Measurements from ENCODE around the gene TTLL7.
A peak's percentile ranks its signal among the peaks of the same experiment; 100 is the strongest.
"Not testable (repeated sequence)": the region's sequence is repeated elsewhere in the genome, so short reads cannot be mapped to it uniquely, and the experiment has no call there.

The TTLL7 gene

GRCh38 chr1:83996621-83997020 is 2.3 kb downstream of the TTLL7 start:
- DNase-seq (ENCODE audit: low spot score): peak; percentile 13

DNA sequence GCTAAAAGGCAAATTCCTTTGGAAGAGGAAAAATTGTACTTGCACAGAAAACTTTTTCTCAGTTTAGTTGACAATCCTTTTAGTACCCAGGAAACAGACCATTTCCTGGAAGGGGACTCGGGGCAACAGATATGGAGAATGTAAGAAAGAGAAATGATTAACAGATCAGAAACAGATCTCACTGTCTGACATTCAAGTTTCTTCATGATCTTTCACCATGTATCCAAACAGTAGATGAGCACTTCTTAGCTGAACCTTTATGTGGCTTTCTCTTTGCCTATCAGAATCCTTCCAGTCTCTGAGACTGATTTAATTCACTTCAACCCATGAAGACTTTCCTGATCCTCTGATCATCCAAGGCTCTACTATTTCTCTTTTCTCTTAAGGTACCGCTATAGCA is 2.7 kb downstream of the TTLL7 start:
- no peak for DNase-seq (ENCODE audit: low spot score)

DNA sequence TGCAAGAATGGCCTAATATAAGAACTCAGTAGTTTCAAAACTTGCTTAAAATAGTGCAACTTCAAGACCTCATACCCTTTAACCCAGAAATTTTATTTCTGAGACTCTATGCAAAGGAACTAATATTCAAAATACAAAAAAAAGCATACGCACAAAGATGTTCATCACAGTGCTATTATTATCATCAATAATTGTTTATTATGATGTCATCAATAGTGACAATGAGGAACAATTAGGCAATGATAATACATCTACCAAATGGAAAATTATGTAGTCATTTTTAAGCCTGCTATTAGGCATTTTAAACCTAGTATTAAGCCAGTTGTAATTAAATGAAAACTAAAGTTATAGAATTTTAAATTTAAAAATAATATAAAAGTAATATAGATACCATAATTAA is 3.3 kb downstream of the TTLL7 start:
- no peak for DNase-seq (ENCODE audit: low spot score)

- DNase-seq (ENCODE audit: low spot score): no peak
Observed at GRCh38 chr1:83994111-83994510, 4.8 kb downstream of the TTLL7 start.

DNA sequence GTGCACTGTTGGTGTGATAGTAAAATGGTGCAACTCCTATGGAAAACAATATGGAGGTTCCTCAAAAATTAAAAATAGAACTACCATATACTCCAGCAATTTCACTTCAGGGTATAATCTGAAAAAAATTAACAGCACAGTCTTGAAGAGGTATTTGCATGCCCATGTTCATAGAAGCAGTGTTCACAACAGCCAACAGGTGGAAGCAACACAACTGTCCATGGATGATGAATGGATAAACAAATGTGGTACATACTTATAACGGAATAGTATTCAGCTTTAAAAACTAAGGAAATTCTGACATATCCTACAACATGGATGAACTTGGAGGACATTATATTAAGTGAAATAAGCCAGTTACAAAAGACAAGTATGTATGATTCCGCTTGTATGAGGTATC is 8.2 kb downstream of the TTLL7 start:
- DNase-seq (ENCODE audit: low spot score): no peak

- no peak for DNase-seq (ENCODE audit: low spot score)
Observed at GRCh38 chr1:83985048-83985447, 13.9 kb downstream of the TTLL7 start.

- not testable (repeated sequence) for DNase-seq (ENCODE audit: low spot score)
Observed at GRCh38 chr1:83983918-83984317, 15.0 kb downstream of the TTLL7 start.

- DNase-seq (ENCODE audit: low spot score): no peak
Observed at GRCh38 chr1:83978056-83978455, 20.9 kb downstream of the TTLL7 start.

DNA sequence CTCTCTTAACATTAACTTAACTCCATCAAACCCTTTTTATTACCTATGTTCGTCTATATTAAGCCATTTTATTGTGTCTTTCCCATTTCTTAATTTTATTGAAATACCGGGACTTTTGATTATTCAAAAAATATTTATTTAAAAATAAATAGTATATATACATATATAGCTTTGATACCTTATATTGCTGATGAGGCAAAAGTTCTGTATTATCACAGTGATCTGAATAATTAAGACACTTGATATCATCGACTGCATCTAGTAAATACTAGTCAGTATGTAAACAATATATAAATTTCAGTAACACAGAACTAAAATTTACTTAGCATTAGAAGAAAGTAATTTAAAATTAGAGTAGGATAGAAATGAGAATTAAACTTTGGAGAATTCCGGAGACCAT is 22.0 kb downstream of the TTLL7 start:
- DNase-seq (ENCODE audit: low spot score): no peak

DNA sequence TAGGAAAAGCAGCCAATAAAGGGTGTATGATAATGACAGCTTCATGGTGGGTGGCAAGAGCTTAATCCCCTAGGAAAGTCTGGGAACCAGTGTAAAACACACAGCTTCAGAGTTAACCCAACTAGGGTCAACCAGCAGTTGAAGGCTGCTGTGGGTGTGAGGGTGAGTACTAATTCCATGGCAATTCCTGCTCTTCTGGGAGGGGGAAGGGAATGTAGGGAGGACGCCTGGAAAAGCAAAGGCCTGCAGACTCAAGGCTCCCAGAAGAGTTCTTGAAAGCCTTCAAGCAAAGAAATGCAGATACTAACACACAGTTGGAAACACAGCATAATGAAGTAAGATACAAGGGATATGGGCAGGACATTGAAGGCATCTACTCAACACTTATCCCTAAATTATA is 28.1 kb downstream of the TTLL7 start:
- peak; percentile 10 for DNase-seq (ENCODE audit: low spot score)

DNA sequence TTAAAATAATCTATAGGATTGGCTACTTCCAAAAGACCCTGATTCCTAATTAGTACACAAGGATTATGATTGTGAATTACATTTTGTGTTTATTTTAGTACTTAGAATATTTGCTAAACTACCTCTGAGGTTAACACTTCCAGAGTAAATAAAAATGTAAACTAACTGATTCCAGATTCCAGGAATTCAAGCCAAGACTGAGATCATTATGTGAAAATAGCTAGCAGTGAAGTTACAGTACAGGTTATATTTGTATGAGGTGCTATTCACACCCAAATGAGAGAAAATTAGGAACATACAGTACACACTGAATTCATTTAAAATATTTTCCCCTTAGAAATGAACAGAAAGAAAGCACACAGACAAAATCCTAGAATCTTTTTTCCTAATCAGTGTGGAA is 28.8 kb downstream of the TTLL7 start:
- no peak for DNase-seq (ENCODE audit: low spot score)

DNA sequence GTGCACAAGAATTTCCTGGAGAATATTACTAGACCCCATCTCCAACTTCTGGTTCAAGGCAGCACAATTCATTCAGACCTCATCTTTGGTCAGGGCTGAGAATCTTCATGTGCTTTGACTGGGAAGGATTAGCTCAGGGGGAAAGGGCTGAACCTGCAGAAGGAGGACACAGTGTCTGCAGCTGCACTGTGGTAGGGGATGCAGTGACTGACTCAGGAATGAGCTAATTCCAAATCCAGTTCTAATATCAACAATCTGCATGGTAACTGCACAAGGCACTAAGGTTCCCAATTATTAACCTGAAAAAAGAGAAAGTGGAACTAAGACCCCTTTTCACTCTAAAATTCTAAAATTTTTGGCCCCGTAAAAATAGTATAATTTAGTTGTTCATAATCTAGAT is 31.6 kb downstream of the TTLL7 start:
- DNase-seq (ENCODE audit: low spot score): no peak

DNA sequence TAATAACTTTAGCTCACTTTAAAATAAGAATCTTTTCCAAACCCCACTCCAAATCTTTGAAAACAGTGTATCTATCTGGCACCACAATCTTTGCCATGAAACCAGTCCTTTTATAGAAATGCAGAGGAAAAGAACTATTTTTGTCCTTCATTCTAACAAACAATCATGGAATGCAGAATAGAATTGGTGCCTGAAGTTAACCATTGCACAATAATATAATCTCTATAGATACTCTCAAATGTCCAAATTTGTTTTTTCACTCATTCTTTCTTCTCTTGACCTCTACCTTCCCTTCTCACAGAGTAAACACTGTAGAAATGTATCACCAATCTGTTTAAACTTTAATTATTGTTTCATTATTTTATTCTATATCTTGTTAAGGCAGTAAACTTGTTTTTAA is 34.8 kb downstream of the TTLL7 start:
- no peak for DNase-seq (ENCODE audit: low spot score)

DNA sequence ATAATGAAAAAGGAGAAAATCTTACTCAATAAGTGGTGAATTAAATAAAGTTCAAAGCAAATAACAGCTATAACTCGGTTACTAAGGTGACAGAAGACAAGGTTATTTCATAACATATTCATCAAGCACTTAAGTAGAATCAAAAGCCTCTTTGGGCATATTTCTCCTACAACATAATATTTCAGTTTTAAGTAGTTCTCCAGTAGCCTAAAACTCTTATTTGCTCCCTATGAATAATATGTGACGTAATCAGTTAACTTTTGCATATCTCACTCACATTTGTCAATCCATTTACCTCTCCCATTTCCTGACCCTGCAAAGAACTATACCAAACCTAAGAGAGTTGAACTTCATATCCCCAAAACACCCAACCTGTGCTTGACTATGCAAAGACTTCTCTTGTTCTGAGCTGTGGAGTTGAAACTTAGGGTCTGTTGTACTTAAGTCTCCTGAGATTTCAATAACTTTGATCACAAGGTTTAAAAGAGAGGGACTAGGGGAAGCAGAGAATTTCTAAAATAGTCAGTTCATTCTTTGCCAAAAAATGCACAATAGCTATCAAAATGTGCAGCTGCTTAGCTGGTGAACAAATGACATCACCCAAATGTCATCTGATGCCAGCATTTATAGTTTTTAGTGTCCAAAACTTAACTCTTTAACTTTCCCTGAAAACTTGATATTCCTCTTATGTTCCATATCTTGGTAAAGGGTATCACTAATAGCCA is 37.2 kb downstream of the TTLL7 start:
- DNase-seq (ENCODE audit: low spot score): no peak

DNA sequence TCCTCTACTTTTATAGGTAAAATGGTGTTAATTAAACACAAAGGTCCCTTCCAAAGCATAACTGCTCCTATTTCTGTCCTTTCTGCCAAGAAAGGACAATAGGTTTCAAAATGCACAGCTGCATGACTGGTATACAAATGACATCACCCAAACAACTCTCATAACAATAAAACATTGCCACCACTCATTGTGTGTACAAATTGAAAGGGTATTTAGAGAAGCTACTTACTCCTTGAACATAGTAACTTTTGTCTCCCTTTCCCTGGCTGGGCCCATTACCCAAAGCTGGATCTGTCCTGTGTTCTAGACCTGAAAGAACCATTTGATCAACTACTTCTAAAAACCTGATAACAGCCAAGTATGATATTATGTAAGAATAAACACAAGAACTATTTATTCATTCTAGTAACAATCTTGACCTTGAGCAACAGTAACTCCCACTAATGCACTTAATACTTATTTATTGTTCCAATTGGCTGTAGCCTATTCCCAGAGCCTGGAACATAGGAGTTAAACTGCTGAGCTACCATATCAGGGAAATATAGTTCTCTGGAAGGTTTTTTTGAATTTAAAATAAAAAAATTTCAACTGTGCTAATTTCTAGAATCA is 38.2 kb downstream of the TTLL7 start:
- DNase-seq (ENCODE audit: low spot score): no peak

DNA sequence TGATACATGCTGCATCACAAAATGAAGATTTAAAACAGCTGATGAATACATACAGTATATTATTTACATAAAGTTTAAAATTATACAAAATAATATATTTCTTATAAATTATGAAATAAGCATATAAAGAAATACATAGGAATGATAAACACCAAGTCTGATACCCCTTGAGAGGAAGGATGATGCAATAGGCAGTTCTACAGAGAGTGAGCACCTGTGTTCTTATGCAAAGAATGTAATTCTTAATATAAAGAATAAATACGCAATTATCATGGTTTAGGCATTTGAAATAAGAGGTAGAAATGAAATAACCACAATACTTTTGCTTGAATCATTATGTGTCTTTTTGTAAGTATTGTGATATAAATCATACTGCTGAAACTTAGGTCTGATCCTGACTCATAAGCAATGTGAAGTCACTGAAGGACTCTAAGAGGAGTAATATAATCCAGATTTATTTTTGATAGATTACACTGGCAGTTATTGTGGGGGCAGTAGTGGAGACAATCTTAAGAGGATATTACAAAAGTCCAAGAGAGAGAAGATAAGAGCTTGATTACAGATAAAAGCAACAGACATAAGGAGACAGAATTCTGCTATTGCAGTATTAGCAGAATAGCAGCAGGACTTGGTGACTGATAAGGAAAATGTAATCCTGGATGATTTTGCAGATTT is 39.0 kb downstream of the TTLL7 start:
- no peak for DNase-seq (ENCODE audit: low spot score)

- DNase-seq (ENCODE audit: low spot score): no peak
Observed at GRCh38 chr1:83958704-83959103, 40.2 kb downstream of the TTLL7 start.

DNA sequence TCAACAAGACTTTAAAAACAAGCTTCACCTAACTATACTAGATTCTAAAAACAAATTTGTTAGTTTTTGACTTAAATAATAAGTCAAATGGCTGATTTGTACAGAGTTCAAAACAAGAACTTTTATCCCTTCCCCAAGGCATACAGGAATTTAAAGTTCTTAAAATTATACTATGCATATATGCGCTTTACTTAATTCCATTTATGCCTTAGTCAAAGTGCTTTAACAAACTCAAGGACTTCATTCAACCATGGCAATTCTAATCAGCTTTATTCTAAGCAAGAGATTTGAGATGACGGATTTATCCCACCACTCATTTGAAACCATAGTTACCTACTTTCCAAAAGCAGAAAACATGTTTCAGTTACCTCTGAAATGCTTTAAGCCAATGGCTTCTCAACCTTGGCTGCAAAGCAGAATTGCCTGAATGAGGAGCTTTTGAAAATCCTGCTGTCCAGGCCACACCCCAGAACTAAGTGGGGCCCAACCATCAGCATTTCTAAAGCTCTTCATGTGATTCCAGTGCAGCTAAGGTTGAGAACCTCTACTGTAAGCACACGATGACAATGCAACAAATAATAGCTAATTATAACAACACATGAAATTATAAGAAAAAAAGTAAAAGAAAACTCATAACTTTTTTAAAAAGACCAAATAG is 44.6 kb downstream of the TTLL7 start:
- DNase-seq (ENCODE audit: low spot score): peak; percentile 27

- DNase-seq (ENCODE audit: low spot score): no peak
Observed at GRCh38 chr1:83950106-83950661, 48.7 kb downstream of the TTLL7 start.

DNA sequence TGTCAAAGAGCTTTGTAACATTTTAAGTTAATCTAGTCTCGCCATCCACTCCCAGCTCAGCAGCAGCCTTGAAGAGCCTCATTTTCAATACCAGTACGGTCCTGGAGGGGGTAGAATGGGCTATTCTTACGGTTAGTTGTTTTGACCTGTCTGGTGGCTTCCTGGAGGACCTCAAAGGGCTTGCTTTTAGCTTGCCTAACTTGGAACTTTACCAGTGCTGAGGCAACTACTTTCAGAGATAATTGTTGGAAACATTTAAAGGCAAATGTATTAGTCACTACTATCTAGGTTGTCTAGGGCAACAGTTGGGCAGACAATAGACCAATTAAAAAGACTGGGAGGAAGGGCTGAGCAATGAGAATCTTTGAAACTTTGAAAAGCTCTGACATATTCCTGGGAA is 56.0 kb downstream of the TTLL7 start:
- no peak for DNase-seq (ENCODE audit: low spot score)

DNA sequence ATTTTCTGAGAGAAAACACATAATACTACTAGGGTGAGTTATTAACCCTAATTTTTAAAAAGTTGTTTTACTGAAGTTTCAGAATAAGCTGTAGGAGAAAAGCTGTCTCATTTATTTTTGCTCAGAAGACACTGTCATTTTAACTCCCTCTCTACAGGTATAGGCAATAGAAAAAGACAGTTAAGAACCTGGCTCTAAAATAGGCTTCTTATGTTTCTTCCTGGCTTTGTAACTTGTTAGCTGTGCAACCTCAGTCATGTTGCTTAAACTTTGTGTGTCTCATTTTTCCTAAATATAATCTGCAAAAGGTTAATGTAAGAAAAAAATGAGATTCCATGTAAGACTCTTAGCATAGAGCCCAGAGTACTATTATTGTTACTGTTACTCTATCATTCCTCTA is 64.4 kb downstream of the TTLL7 start:
- DNase-seq (ENCODE audit: low spot score): no peak

- no peak for DNase-seq (ENCODE audit: low spot score)
Observed at GRCh38 chr1:83932693-83933092, 66.2 kb downstream of the TTLL7 start.

- no peak for DNase-seq (ENCODE audit: low spot score)
Observed at GRCh38 chr1:83932281-83932680, 66.7 kb downstream of the TTLL7 start.
